CD1c-positive myeloid dendritic cell (primary cell): ENCODE data around the gene CHMP1A.
"Not testable (repeated sequence)": the region's sequence is repeated elsewhere in the genome, so short reads cannot be mapped to it uniquely, and the experiment has no call there.

Experiments used
- DNase-seq: peaks from one replicate; pipeline ENCODE4 v3.0.0-alpha.2; 2016; ENCODE audit errors: extremely low spot score

Gene CHMP1A

GRCh38 chr16:89658221-89658879 is 842 bp upstream of the CHMP1A start:
- no peak for DNase-seq

- DNase-seq = no peak
These were observed 930 bp downstream of the CHMP1A start for GRCh38 chr16:89656435-89657121.

GRCh38 chr16:89655062-89655643 is 2.4 kb downstream of the CHMP1A start:
- no peak for DNase-seq

- no peak for DNase-seq
These were observed 3.7 kb downstream of the CHMP1A start for GRCh38 chr16:89653656-89654295.

- DNase-seq = no peak
These were observed 5.9 kb downstream of the CHMP1A start for GRCh38 chr16:89651584-89651983.

- DNase-seq = no peak
These were observed 10.6 kb downstream of the CHMP1A start for GRCh38 chr16:89646906-89647305.

- no peak for DNase-seq
These were observed 11.2 kb downstream of the CHMP1A start for GRCh38 chr16:89646270-89646669.

GRCh38 chr16:89645122-89645521 is 12.4 kb downstream of the CHMP1A start:
- no peak for DNase-seq

GRCh38 chr16:89643769-89644300 is 13.7 kb downstream of the CHMP1A start:
- DNase-seq = no peak

- DNase-seq = no peak
These were observed 14.9 kb downstream of the CHMP1A start for GRCh38 chr16:89642574-89642973.

- no peak for DNase-seq
These were observed 15.9 kb downstream of the CHMP1A start for GRCh38 chr16:89641458-89642119.

- no peak for DNase-seq
These were observed 18.1 kb downstream of the CHMP1A start for GRCh38 chr16:89639385-89639784.

- no peak for DNase-seq
These were observed 19.1 kb downstream of the CHMP1A start for GRCh38 chr16:89638455-89638854.

GRCh38 chr16:89637379-89637778 is 20.1 kb downstream of the CHMP1A start:
- no peak for DNase-seq

GRCh38 chr16:89636663-89637062 is 20.8 kb downstream of the CHMP1A start:
- DNase-seq = no peak

GRCh38 chr16:89634463-89635385 is 22.8 kb downstream of the CHMP1A start:
- not testable (repeated sequence) for DNase-seq

GRCh38 chr16:89633064-89633631 is 24.4 kb downstream of the CHMP1A start:
- DNase-seq = no peak

- no peak for DNase-seq
These were observed 27.5 kb downstream of the CHMP1A start for GRCh38 chr16:89629827-89630610.
